ENCODE results near the gene ANO7.
"Not testable (repeated sequence)": the region's sequence is repeated elsewhere in the genome, so short reads cannot be mapped to it uniquely, and the experiment has no call there.

The ANO7 gene

GRCh38 chr2:241190291-241190981 lies 2.0 kb downstream of the ANO7 start:
- peak; percentile 39 for DNase-seq

GRCh38 chr2:241191081-241191480 lies 2.6 kb downstream of the ANO7 start:
- peak; percentile 26 for DNase-seq

GRCh38 chr2:241193271-241193670 lies 4.8 kb downstream of the ANO7 start:
- DNase-seq, result peak; percentile 67

- DNase-seq, result no peak
Measured at GRCh38 chr2:241194811-241195210, 6.3 kb downstream of the ANO7 start.

GRCh38 chr2:241195506-241196130 lies 7.1 kb downstream of the ANO7 start:
- DNase-seq, result no peak

- DNase-seq, result not testable (repeated sequence)
Measured at GRCh38 chr2:241197246-241197645, 8.8 kb downstream of the ANO7 start.

GRCh38 chr2:241197947-241198346 lies 9.5 kb downstream of the ANO7 start:
- no peak for DNase-seq

- DNase-seq, result no peak
Measured at GRCh38 chr2:241198381-241199279, 10.2 kb downstream of the ANO7 start.

- DNase-seq, result no peak
Measured at GRCh38 chr2:241199286-241199685, 10.8 kb downstream of the ANO7 start.

GRCh38 chr2:241199897-241200821 lies 11.7 kb downstream of the ANO7 start:
- DNase-seq, result no peak

GRCh38 chr2:241200822-241201395 lies 12.4 kb downstream of the ANO7 start:
- DNase-seq, result no peak

- no peak for DNase-seq
Measured at GRCh38 chr2:241201445-241202267, 13.2 kb downstream of the ANO7 start.

GRCh38 chr2:241202268-241202585 lies 13.8 kb downstream of the ANO7 start:
- no peak for DNase-seq

- DNase-seq, result no peak
Measured at GRCh38 chr2:241202681-241203080, 14.2 kb downstream of the ANO7 start.

- no peak for DNase-seq
Measured at GRCh38 chr2:241203218-241204009, 14.9 kb downstream of the ANO7 start.

- DNase-seq, result no peak
Measured at GRCh38 chr2:241204010-241204384, 15.5 kb downstream of the ANO7 start.

- no peak for DNase-seq
Measured at GRCh38 chr2:241204490-241204889, 16.0 kb downstream of the ANO7 start.

GRCh38 chr2:241205086-241205485 lies 16.6 kb downstream of the ANO7 start:
- no peak for DNase-seq

- no peak for DNase-seq
Measured at GRCh38 chr2:241207151-241207550, 18.7 kb downstream of the ANO7 start.

GRCh38 chr2:241207641-241208040 lies 19.2 kb downstream of the ANO7 start:
- no peak for DNase-seq

GRCh38 chr2:241208058-241208457 lies 19.6 kb downstream of the ANO7 start:
- DNase-seq, result no peak

Data from hematopoietic multipotent progenitor cell treated with erythropoietin and hydrocortisone succinate and interleukin-3 and kit ligand, for 8 days (in vitro differentiated cells).